HG02840 (cell line): ENCODE measurements around the gene THOC3.
"Not testable (repeated sequence)": the region's sequence is repeated elsewhere in the genome, so short reads cannot be mapped to it uniquely, and the experiment has no call there.

Source experiments
- ATAC-seq: cut with Tn5 transposase; IDR thresholded peaks from one replicate; pipeline ENCODE4 v1.9.1; 2021; ENCODE audit warnings: mild to moderate bottlenecking, moderate library complexity, moderate number of reproducible peaks; ENCODE audit not compliant: unreplicated experiment, low FRiP score

The THOC3 gene

GRCh38 chr5:175967471-175968372, at the start of gene THOC3:
Gene THOC3, minus strand, starts transcription at chr5:175968315. Its CDS starts 107 bp downstream, at chr5:175968208.
- ATAC-seq = peak; percentile 99

GRCh38 chr5:176017324-176017723, 49.2 kb upstream of the THOC3 start:
- ATAC-seq = not testable (repeated sequence)

GRCh38 chr5:176014360-176014759, 46.2 kb upstream of the THOC3 start:
- not testable (repeated sequence) for ATAC-seq

GRCh38 chr5:176011088-176011487, 43.0 kb upstream of the THOC3 start:
- not testable (repeated sequence) for ATAC-seq

GRCh38 chr5:176010202-176010601, 42.1 kb upstream of the THOC3 start:
- not testable (repeated sequence) for ATAC-seq

- not testable (repeated sequence) for ATAC-seq
These were observed 39.1 kb upstream of the THOC3 start for GRCh38 chr5:176007220-176007619.

- not testable (repeated sequence) for ATAC-seq
These were observed 38.7 kb upstream of the THOC3 start for GRCh38 chr5:176006819-176007218.

GRCh38 chr5:175997979-175998378, 29.9 kb upstream of the THOC3 start:
- ATAC-seq = not testable (repeated sequence)

- not testable (repeated sequence) for ATAC-seq
These were observed 29.4 kb upstream of the THOC3 start for GRCh38 chr5:175997495-175997894.

GRCh38 chr5:175996791-175997190, 28.7 kb upstream of the THOC3 start:
- ATAC-seq = not testable (repeated sequence)

GRCh38 chr5:175995506-175995905, 27.4 kb upstream of the THOC3 start:
- ATAC-seq = not testable (repeated sequence)

- not testable (repeated sequence) for ATAC-seq
These were observed 11.4 kb upstream of the THOC3 start for GRCh38 chr5:175979371-175979995.

- peak; percentile 27 for ATAC-seq
These were observed 266 bp upstream of the THOC3 start for GRCh38 chr5:175968381-175968780.

- not testable (repeated sequence) for ATAC-seq
These were observed 5.8 kb downstream of the THOC3 start for GRCh38 chr5:175962329-175962728.

GRCh38 chr5:175960228-175960627, 7.9 kb downstream of the THOC3 start:
- ATAC-seq = not testable (repeated sequence)

- not testable (repeated sequence) for ATAC-seq
These were observed 9.6 kb downstream of the THOC3 start for GRCh38 chr5:175958515-175958914.

- ATAC-seq = not testable (repeated sequence)
These were observed 14.0 kb downstream of the THOC3 start for GRCh38 chr5:175954107-175954506.

GRCh38 chr5:175952810-175953209, 15.3 kb downstream of the THOC3 start:
- ATAC-seq = not testable (repeated sequence)

- not testable (repeated sequence) for ATAC-seq
These were observed 16.7 kb downstream of the THOC3 start for GRCh38 chr5:175951339-175951969.

- not testable (repeated sequence) for ATAC-seq
These were observed 19.6 kb downstream of the THOC3 start for GRCh38 chr5:175948329-175949108.
